Measurements from ENCODE around the gene SFTA2. TPM values are rescaled to one million over a fixed set of nuclear protein-coding genes. Genes with fewer than 3 reads are reported as not detected.

SFTA2 gene
- total and polyA plus RNA-seq, 5 donors from 2014 or later = 0.25 to 0.32 TPM; not detected in 3

GRCh38 chr6:30917487-30917886 is 14.5 kb downstream of the SFTA2 start:
- H3K36me3 ChIP-seq (ENCODE audit: control insufficient read depth, insufficient read depth, low read length) = peaks cover 35% of the 10 kb centered on the region
- H3K9me3 Mint-ChIP-seq = no peaks in the 10 kb centered on the region
- H3K9me3 ChIP-seq (ENCODE audit: control insufficient read depth in 2 of 2, low read length in 2 of 2) = no peaks in the 10 kb centered on the region
- peak overlapping the region in 1 of 3 donors; percentile 42 for H3K27ac Mint-ChIP-seq
- H3K27me3 Mint-ChIP-seq = no peaks in the 10 kb centered on the region
- H3K4me1 Mint-ChIP-seq = peaks cover 6 to 42% (median 24%) of the 10 kb centered on the region in 4 donors
- peaks cover 20% of the 10 kb centered on the region for H3K4me1 ChIP-seq (ENCODE audit: control insufficient read depth, insufficient read depth, low read length, poor library complexity, severe bottlenecking)
- peaks cover 32% of the 10 kb centered on the region for H3K36me3 Mint-ChIP-seq
- no peak for ATAC-seq (ENCODE audit: low read depth in 2 of 2)
- no peak overlapping the region for H3K4me3 ChIP-seq (ENCODE audit: low read depth, low read length)
- no peak for DNase-seq
- no peak overlapping the region for H3K4me3 Mint-ChIP-seq
- no peak overlapping the region for H3K27ac ChIP-seq (ENCODE audit: insufficient read depth, low read length, poor library complexity, severe bottlenecking)
- H3K27me3 ChIP-seq (ENCODE audit: control insufficient read depth, insufficient read depth, low read length) = no peaks in the 10 kb centered on the region

- H3K36me3 ChIP-seq (ENCODE audit: control insufficient read depth, insufficient read depth, low read length) = peaks cover 36% of the 10 kb centered on the region
- DNase-seq (no peak), ATAC-seq (ENCODE audit: low read depth in 2 of 2) (no peak)
- H3K4me1 Mint-ChIP-seq = peaks cover 6 to 46% (median 27%) of the 10 kb centered on the region in 4 donors
- peak overlapping the region in 2 of 4 donors; percentile 75 to 96 for H3K4me3 Mint-ChIP-seq
- no peaks in the 10 kb centered on the region for H3K9me3 ChIP-seq (ENCODE audit: control insufficient read depth in 2 of 2, low read length in 2 of 2)
- H3K27ac Mint-ChIP-seq = no peak overlapping the region
- H3K9me3 Mint-ChIP-seq = no peaks in the 10 kb centered on the region
- H3K4me1 ChIP-seq (ENCODE audit: control insufficient read depth, insufficient read depth, low read length, poor library complexity, severe bottlenecking) = peaks cover 20% of the 10 kb centered on the region
- H3K4me3 ChIP-seq (ENCODE audit: low read depth, low read length) = no peak overlapping the region
- peaks cover 32% of the 10 kb centered on the region for H3K36me3 Mint-ChIP-seq
- H3K27me3 ChIP-seq (ENCODE audit: control insufficient read depth, insufficient read depth, low read length) = no peaks in the 10 kb centered on the region
- H3K27me3 Mint-ChIP-seq = no peaks in the 10 kb centered on the region
- H3K27ac ChIP-seq (ENCODE audit: insufficient read depth, low read length, poor library complexity, severe bottlenecking) = no peak overlapping the region
Observed at GRCh38 chr6:30917041-30917440, 14.9 kb downstream of the SFTA2 start.

- no peak overlapping the region for H3K4me3 ChIP-seq (ENCODE audit: low read depth, low read length)
- no peaks in the 10 kb centered on the region for H3K9me3 ChIP-seq (ENCODE audit: control insufficient read depth in 2 of 2, low read length in 2 of 2)
- no peak overlapping the region for H3K27ac ChIP-seq (ENCODE audit: insufficient read depth, low read length, poor library complexity, severe bottlenecking)
- H3K4me1 ChIP-seq (ENCODE audit: control insufficient read depth, insufficient read depth, low read length, poor library complexity, severe bottlenecking) = peaks cover 20% of the 10 kb centered on the region
- ATAC-seq (ENCODE audit: low read depth in 2 of 2) (no peak), DNase-seq (peak in 2 of 3 donors; percentile 24 to 68)
- Mint-ChIP-seq H3K4me3 (peak overlapping the region; percentile 92 to 96 (median 92)), H3K27me3 (no peaks in the 10 kb centered on the region), H3K4me1 (peaks cover 6 to 50% (median 28%) of the 10 kb centered on the region in 4 donors), H3K36me3 (peaks cover 38% of the 10 kb centered on the region), H3K27ac (peak overlapping the region; percentile 51 to 84 (median 71)), H3K9me3 (no peaks in the 10 kb centered on the region)
- peaks cover 33% of the 10 kb centered on the region for H3K36me3 ChIP-seq (ENCODE audit: control insufficient read depth, insufficient read depth, low read length)
- H3K27me3 ChIP-seq (ENCODE audit: control insufficient read depth, insufficient read depth, low read length) = no peaks in the 10 kb centered on the region
Observed at GRCh38 chr6:30915591-30915946, 16.4 kb downstream of the SFTA2 start.

- Histone ChIP-seq H3K27me3 (ENCODE audit: control insufficient read depth, insufficient read depth, low read length) (no peaks in the 10 kb centered on the region), H3K36me3 (ENCODE audit: control insufficient read depth, insufficient read depth, low read length) (peaks cover 29% of the 10 kb centered on the region), H3K4me1 (ENCODE audit: control insufficient read depth, insufficient read depth, low read length, poor library complexity, severe bottlenecking) (peaks cover 20% of the 10 kb centered on the region), H3K27ac (ENCODE audit: insufficient read depth, low read length, poor library complexity, severe bottlenecking) (peak overlapping the region; percentile 70), H3K9me3 (ENCODE audit: control insufficient read depth in 2 of 2, low read length in 2 of 2) (no peaks in the 10 kb centered on the region), H3K4me3 (ENCODE audit: low read depth, low read length) (peak overlapping the region; percentile 88)
- H3K4me1 Mint-ChIP-seq = peaks cover 6 to 50% (median 28%) of the 10 kb centered on the region in 4 donors
- peak overlapping the region; percentile 89 to 93 (median 92) for H3K27ac Mint-ChIP-seq
- DNase-seq = peak in 1 of 3 donors; percentile 9
- ATAC-seq (ENCODE audit: low read depth in 2 of 2) = no peak
- no peaks in the 10 kb centered on the region for H3K9me3 Mint-ChIP-seq
- peaks cover 38% of the 10 kb centered on the region for H3K36me3 Mint-ChIP-seq
- no peaks in the 10 kb centered on the region for H3K27me3 Mint-ChIP-seq
- H3K4me3 Mint-ChIP-seq = peak overlapping the region; percentile 92 to 96 (median 92)
Observed at GRCh38 chr6:30914854-30915590, 16.9 kb downstream of the SFTA2 start.

- Mint-ChIP-seq H3K4me3 (peak within 1 kb of the TSS; percentile 92 to 96 (median 93)), H3K4me1 (peaks cover 6 to 51% (median 29%) of the 10 kb centered on the region in 4 donors), H3K9me3 (no peaks in the 10 kb centered on the region), H3K36me3 (peaks cover 33% of the 10 kb centered on the region), H3K27me3 (no peaks in the 10 kb centered on the region), H3K27ac (peak within 1 kb of the TSS; percentile 89 to 93 (median 92))
- H3K36me3 ChIP-seq (ENCODE audit: control insufficient read depth, insufficient read depth, low read length) = peaks cover 24% of the 10 kb centered on the region
- peak; percentile 86 to 88 (median 87) for DNase-seq
- peaks cover 20% of the 10 kb centered on the region for H3K4me1 ChIP-seq (ENCODE audit: control insufficient read depth, insufficient read depth, low read length, poor library complexity, severe bottlenecking)
- no peaks in the 10 kb centered on the region for H3K27me3 ChIP-seq (ENCODE audit: control insufficient read depth, insufficient read depth, low read length)
- peak within 1 kb of the TSS; percentile 88 for H3K4me3 ChIP-seq (ENCODE audit: low read depth, low read length)
- H3K9me3 ChIP-seq (ENCODE audit: control insufficient read depth in 2 of 2, low read length in 2 of 2) = no peaks in the 10 kb centered on the region
- peak; percentile 91 to 93 for ATAC-seq (ENCODE audit: low read depth in 2 of 2)
- peak within 1 kb of the TSS; percentile 70 for H3K27ac ChIP-seq (ENCODE audit: insufficient read depth, low read length, poor library complexity, severe bottlenecking)
Observed at GRCh38 chr6:30914076-30914853, 17.7 kb downstream of the SFTA2 start, which contains the start of gene VARS2. TSS of gene VARS2 (plus strand) at chr6:30914238. CDS start at chr6:30914837, 599 bp downstream.

GRCh38 chr6:30913721-30914075 is 18.3 kb downstream of the SFTA2 start:
- Histone ChIP-seq H3K27ac (ENCODE audit: insufficient read depth, low read length, poor library complexity, severe bottlenecking) (peak overlapping the region; percentile 70), H3K36me3 (ENCODE audit: control insufficient read depth, insufficient read depth, low read length) (peaks cover 23% of the 10 kb centered on the region), H3K9me3 (ENCODE audit: control insufficient read depth in 2 of 2, low read length in 2 of 2) (no peaks in the 10 kb centered on the region), H3K27me3 (ENCODE audit: control insufficient read depth, insufficient read depth, low read length) (no peaks in the 10 kb centered on the region), H3K4me1 (ENCODE audit: control insufficient read depth, insufficient read depth, low read length, poor library complexity, severe bottlenecking) (peaks cover 25% of the 10 kb centered on the region), H3K4me3 (ENCODE audit: low read depth, low read length) (no peak overlapping the region)
- DNase-seq = no peak
- Mint-ChIP-seq H3K4me3 (peak overlapping the region; percentile 92 to 96 (median 93)), H3K27ac (peak overlapping the region; percentile 54 to 93 (median 69)), H3K27me3 (no peaks in the 10 kb centered on the region), H3K9me3 (no peaks in the 10 kb centered on the region), H3K36me3 (peaks cover 30% of the 10 kb centered on the region), H3K4me1 (peaks cover 7 to 56% (median 32%) of the 10 kb centered on the region in 4 donors)
- no peak for ATAC-seq (ENCODE audit: low read depth in 2 of 2)

- Mint-ChIP-seq H3K27ac (peak overlapping the region in 2 of 3 donors; percentile 54 to 93), H3K9me3 (no peaks in the 10 kb centered on the region), H3K4me3 (peak overlapping the region; percentile 92 to 96 (median 93)), H3K4me1 (peaks cover 12 to 64% (median 38%) of the 10 kb centered on the region in 4 donors), H3K27me3 (no peaks in the 10 kb centered on the region), H3K36me3 (peaks cover 28% of the 10 kb centered on the region)
- no peak overlapping the region for H3K4me3 ChIP-seq (ENCODE audit: low read depth, low read length)
- no peak for ATAC-seq (ENCODE audit: low read depth in 2 of 2)
- H3K36me3 ChIP-seq (ENCODE audit: control insufficient read depth, insufficient read depth, low read length) = peaks cover 20% of the 10 kb centered on the region
- H3K4me1 ChIP-seq (ENCODE audit: control insufficient read depth, insufficient read depth, low read length, poor library complexity, severe bottlenecking) = peaks cover 31% of the 10 kb centered on the region
- no peaks in the 10 kb centered on the region for H3K27me3 ChIP-seq (ENCODE audit: control insufficient read depth, insufficient read depth, low read length)
- peak overlapping the region; percentile 70 for H3K27ac ChIP-seq (ENCODE audit: insufficient read depth, low read length, poor library complexity, severe bottlenecking)
- no peaks in the 10 kb centered on the region for H3K9me3 ChIP-seq (ENCODE audit: control insufficient read depth in 2 of 2, low read length in 2 of 2)
- no peak for DNase-seq
Observed at GRCh38 chr6:30912746-30913520, 19.0 kb downstream of the SFTA2 start.

All from CD4-positive, CD25-positive, alpha-beta regulatory T cell (primary cell).